H1 (cell line): ENCODE measurements around the gene MGLL. TPM values are rescaled to one million over a fixed set of nuclear protein-coding genes. Genes with fewer than 3 reads are reported as not detected.
A peak's percentile ranks its signal among the peaks of the same experiment; 100 is the strongest.

Experiments used
- CTCF ChIA-PET: fragments of 300-600 bp; sonication (Branson Sonifier 250); formaldehyde crosslinking; loops from one replicate; lab custom pipeline; 2021; ENCODE audit not compliant: partially characterized antibody; lab: Charles Lee
- POLR2A ChIA-PET: fragments of 300-600 bp; sonication (Branson Sonifier 250); formaldehyde crosslinking; loops from one replicate; lab custom pipeline; 2021; ENCODE audit warnings: inconsistent platforms; ENCODE audit not compliant: partially characterized antibody; lab: Charles Lee
- DNase-seq, 2 experiments: peaks; one replicate each; pipeline versions ENCODE4 v3.0.0 to v3.0.0-alpha.2; 2010 to 2022; ENCODE audit warnings: low spot score in 2 of 2, low read depth in 1 of 2, mixed read lengths in 1 of 2
- FAIRE-seq: peaks from 2 replicates; lab custom pipeline; 2011; peaks lifted over from hg19 to GRCh38; lab: Jason Lieb, UNC
- H2AFZ ChIP-seq: 2 replicates; pipeline ENCODE4 v1.8.1; 2012; ENCODE audit warnings: low read length, inconsistent platforms
- H2AK5ac ChIP-seq: 2 replicates; pipeline ENCODE4 v1.6.1; 2013; ENCODE audit warnings: low read depth, low read length
- H2BK120ac ChIP-seq: replicated peaks from 2 replicates; pipeline ENCODE3; 2013; ENCODE audit warnings: low read depth, low read length, inconsistent platforms
- H2BK12ac ChIP-seq: 2 replicates; pipeline ENCODE4 v1.6.1; 2013; ENCODE audit warnings: low read depth, low read length
- H2BK15ac ChIP-seq: 2 replicates; pipeline ENCODE4 v1.6.1; 2013; ENCODE audit warnings: low read length
- H2BK20ac ChIP-seq: 2 replicates; pipeline ENCODE4 v1.6.1; 2013; ENCODE audit warnings: low read length
- H2BK5ac ChIP-seq: 2 replicates; pipeline ENCODE4 v1.6.1; 2013; ENCODE audit warnings: low read depth, low read length
- H3K14ac ChIP-seq: 2 replicates; pipeline ENCODE4 v1.6.1; 2013; ENCODE audit warnings: inconsistent platforms; ENCODE audit not compliant: insufficient read length
- H3K18ac ChIP-seq: 2 replicates; pipeline ENCODE4 v1.6.1; 2013; ENCODE audit warnings: low read length; ENCODE audit errors: extremely low read depth
- H3K23ac ChIP-seq: 2 replicates; pipeline ENCODE4 v1.6.1; 2013; ENCODE audit warnings: inconsistent platforms; ENCODE audit not compliant: insufficient read length
- H3K23me2 ChIP-seq: 2 replicates; pipeline ENCODE4 v1.6.1; 2013; ENCODE audit warnings: low read depth, low read length
- H3K27ac ChIP-seq: 2 replicates; pipeline ENCODE4 v1.6.1; 2011; ENCODE audit warnings: low read depth, low read length, inconsistent platforms
- H3K27me3 ChIP-seq, 4 experiments: replicated peaks in 1 of 4; 1 replicate in 1 of 4; 2 replicates in 3 of 4; pipeline versions ENCODE4 v1.6.1 to v1.8.1; 2011 to 2013; ENCODE audit warnings: low read length in 3 of 4, mild to moderate bottlenecking in 3 of 4, inconsistent platforms in 2 of 4, mixed read lengths in 2 of 4, moderate library complexity in 1 of 4; ENCODE audit not compliant: control insufficient read depth in 3 of 4, insufficient read depth in 3 of 4; ENCODE audit errors: extremely low read depth in 1 of 4
- H3K36me3 ChIP-seq, 4 experiments: 2 replicates each; pipeline versions ENCODE4 v1.6.1 to v1.8.1; 2011 to 2013; ENCODE audit warnings: mild to moderate bottlenecking in 4 of 4, low read length in 3 of 4, moderate library complexity in 2 of 4, control low read depth in 1 of 4, inconsistent platforms in 1 of 4; ENCODE audit not compliant: insufficient read depth in 4 of 4, control insufficient read depth in 2 of 4
- H3K4ac ChIP-seq: replicated peaks from 2 replicates; pipeline ENCODE3; 2013; ENCODE audit warnings: low read length, low read depth, mixed read lengths, inconsistent platforms; ENCODE audit not compliant: insufficient read length
- H3K4me1 ChIP-seq, 4 experiments: replicated peaks in 1 of 4; 1 replicate in 1 of 4; 2 replicates in 3 of 4; pipeline versions ENCODE4 v1.6.1 to v1.8.1; 2011 to 2013; ENCODE audit warnings: low read length in 3 of 4, inconsistent platforms in 2 of 4, mixed read lengths in 1 of 4; ENCODE audit not compliant: insufficient read depth in 4 of 4, control insufficient read depth in 3 of 4
- H3K4me2 ChIP-seq, 2 experiments: 2 replicates each; pipeline versions ENCODE4 v1.6.1 to v1.8.1; 2011 to 2013; ENCODE audit warnings: low read depth in 2 of 2, low read length in 2 of 2, control low read depth in 1 of 2, inconsistent platforms in 1 of 2, mild to moderate bottlenecking in 1 of 2; ENCODE audit not compliant: insufficient read depth in 1 of 2
- H3K4me3 ChIP-seq, 4 experiments: fragments of 200-600, 300-600 bp in 1 of 4; sonication (generic), shearing (Covaris generic), sonication (Bioruptor Twin) in 1 of 4; 2 replicates each; pipeline versions ENCODE4 v1.5.1 to v1.8.1; 2011 to 2016; ENCODE audit warnings: low read length in 4 of 4, low read depth in 3 of 4, control low read depth in 2 of 4, inconsistent platforms in 2 of 4, mild to moderate bottlenecking in 2 of 4, mixed read lengths in 1 of 4, moderate library complexity in 1 of 4; ENCODE audit not compliant: insufficient read depth in 2 of 4; ENCODE audit errors: extremely low read depth in 1 of 4
- H3K56ac ChIP-seq: replicated peaks from 2 replicates; pipeline ENCODE3; 2013; ENCODE audit warnings: low read depth, mild to moderate bottlenecking, mixed read lengths, low read length, inconsistent platforms; ENCODE audit not compliant: insufficient read length
- H3K79me1 ChIP-seq: 2 replicates; pipeline ENCODE4 v1.6.1; 2013; ENCODE audit warnings: low read depth, low read length, control low read depth
- H3K79me2 ChIP-seq, 2 experiments: 2 replicates each; pipeline versions ENCODE4 v1.6.1 to v1.8.1; 2012 to 2013; ENCODE audit warnings: low read length in 2 of 2, mild to moderate bottlenecking in 2 of 2, inconsistent platforms in 1 of 2; ENCODE audit not compliant: insufficient read depth in 2 of 2, control insufficient read depth in 1 of 2
- H3K9ac ChIP-seq, 4 experiments: replicated peaks in 1 of 4; 1 replicate in 1 of 4; 2 replicates in 3 of 4; pipeline versions ENCODE4 v1.6.1 to v1.8.1; 2011 to 2013; ENCODE audit warnings: low read depth in 3 of 4, low read length in 3 of 4, control low read depth in 2 of 4, mild to moderate bottlenecking in 2 of 4, moderate library complexity in 2 of 4, inconsistent platforms in 1 of 4; ENCODE audit errors: extremely low read depth in 1 of 4
- H3K9me3 ChIP-seq, 2 experiments: 2 replicates each; pipeline versions ENCODE4 v1.6.1 to v1.8.1; 2012 to 2013; ENCODE audit warnings: mild to moderate bottlenecking in 2 of 2, moderate library complexity in 2 of 2, control low read depth in 1 of 2, inconsistent platforms in 1 of 2, low read depth in 1 of 2, low read length in 1 of 2, mixed read lengths in 1 of 2; ENCODE audit not compliant: insufficient read depth in 2 of 2
- H4K20me1 ChIP-seq, 2 experiments: replicated peaks in 1 of 2; 2 replicates each; pipeline versions ENCODE3 to v1.8.1; 2011 to 2013; ENCODE audit warnings: inconsistent platforms in 2 of 2, low read length in 2 of 2, mild to moderate bottlenecking in 1 of 2; ENCODE audit not compliant: insufficient read depth in 2 of 2, control insufficient read depth in 1 of 2
- H4K5ac ChIP-seq: 2 replicates; pipeline ENCODE4 v1.6.1; 2013; ENCODE audit warnings: low read length, low read depth, mixed read lengths, inconsistent platforms; ENCODE audit not compliant: insufficient read length
- H4K8ac ChIP-seq: 2 replicates; pipeline ENCODE4 v1.8.0; 2013; ENCODE audit warnings: mild to moderate bottlenecking, moderate library complexity, low read length, inconsistent platforms; ENCODE audit not compliant: insufficient read depth; ENCODE audit errors: extremely low read depth
- H4K91ac ChIP-seq: replicated peaks from 2 replicates; pipeline ENCODE3; 2013; ENCODE audit warnings: low read length, mixed read lengths, inconsistent platforms; ENCODE audit not compliant: insufficient read length
- CBX8 ChIP-seq: fragments of 300-800, 300-1000 bp; sonication (generic); IDR thresholded peaks from 2 replicates; pipeline ENCODE4 v1.7.1; 2016; ENCODE audit warnings: low read depth, low read length, borderline replicate concordance
- CHD1 ChIP-seq: IDR thresholded peaks from 2 replicates; pipeline ENCODE4 v1.6.1; 2012; ENCODE audit warnings: low read depth, low read length, improper control_type of control experiment
- EGR1 ChIP-seq: IDR thresholded peaks from 2 replicates; pipeline ENCODE4 v1.6.1; 2011; ENCODE audit warnings: low read depth, low read length, borderline replicate concordance
- FOSL1 ChIP-seq: IDR thresholded peaks from 2 replicates; pipeline ENCODE4 v1.6.1; 2011; ENCODE audit warnings: mild to moderate bottlenecking, low read depth, low read length, moderate library complexity; ENCODE audit not compliant: insufficient read depth
- SUZ12 ChIP-seq: fragments of 200-600 bp; sonication (generic); IDR thresholded peaks from 2 replicates; pipeline ENCODE4 v1.6.1; 2012; ENCODE audit warnings: mild to moderate bottlenecking, inconsistent platforms, low read length, moderate library complexity, mixed read lengths
- WGBS, 2 experiments: shearing (Covaris generic) in 1 of 2; methylation state at CpG; one replicate each; pipeline versions ENCODE4 v1.1.6 to v1.1.7; 2013 to 2015; ENCODE audit warnings: low lambda C conversion rate in 2 of 2, mixed read lengths in 2 of 2, inconsistent platforms in 1 of 2, low coverage in 1 of 2, missing lambda C conversion rate in 1 of 2; ENCODE audit not compliant: insufficient replicate concordance in 2 of 2, insufficient coverage in 1 of 2, insufficient read length in 1 of 2; ENCODE audit errors: extremely low coverage in 1 of 2, missing lambda C conversion rate in 1 of 2; 5-methylcytosine and 5-hydroxymethylcytosine counted together
- polyA plus RNA-seq, 7 experiments: library from polyadenylated mRNA; depleted of rRNA in 3 of 7; stranded (reverse) in 5 of 7; unstranded in 2 of 7; fragments of >200 nt in 5 of 7; fragments of 200-250 nt in 2 of 7; gene quantifications; 1 replicate in 5 of 7; 2 replicates in 1 of 7; 4 replicates in 1 of 7; pipeline versions ENCODE4 v1.2.1 to v1.2.3, GENCODE V29; 2011 to 2013; ENCODE audit warnings: missing spikeins in 2 of 7, mixed read lengths in 2 of 7
- total RNA-seq: library from RNA; stranded (reverse); fragmentation: NEBNext Ultra II Directional; extraction: Animal tissue kit (Norgen Biotek cat#: 25700); gene quantifications from 2 replicates; pipeline ENCODE4 v1.2.1, GENCODE V29; 2021
- TF ChIP-seq, protein P1 (sequence below): IDR thresholded peaks from 2 replicates; pipeline ENCODE4 v1.6.1; 2012; ENCODE audit warnings: inconsistent platforms
- TF ChIP-seq, protein P2 (sequence below): IDR thresholded peaks from 2 replicates; pipeline ENCODE4 v1.6.1; 2012; ENCODE audit warnings: inconsistent platforms
- TF ChIP-seq, protein P3 (sequence below): IDR thresholded peaks from 2 replicates; pipeline ENCODE4 v1.6.1; 2011; ENCODE audit warnings: low read depth, mild to moderate bottlenecking, low read length; ENCODE audit not compliant: insufficient read depth

The MGLL gene
- total and polyA plus RNA-seq, 2 of the 8 experiments (the other 6 are each of a cell fraction or from before 2014, with no cell fraction given): 0.05 to 0.34 TPM

- H4K8ac ChIP-seq: no peak overlapping the region
- H3K18ac ChIP-seq: 0 out of 2 replicates have a peak overlapping the region, but pooled peaks have one; percentile 4
- no peak overlapping the region for H2BK15ac ChIP-seq
- no peak overlapping the region; the same call in 1 of the 2 replicates for H2BK5ac ChIP-seq
- H3K23me2 ChIP-seq: no peaks in the 10 kb centered on the region
- H3K4me2 ChIP-seq: no peak overlapping the region
- TF ChIP-seq FOSL1 (no peak), EGR1 (no peak), CHD1 (no peak), SUZ12 (no peak), CBX8 (no peak)
- TF ChIP-seq, protein P1, sequence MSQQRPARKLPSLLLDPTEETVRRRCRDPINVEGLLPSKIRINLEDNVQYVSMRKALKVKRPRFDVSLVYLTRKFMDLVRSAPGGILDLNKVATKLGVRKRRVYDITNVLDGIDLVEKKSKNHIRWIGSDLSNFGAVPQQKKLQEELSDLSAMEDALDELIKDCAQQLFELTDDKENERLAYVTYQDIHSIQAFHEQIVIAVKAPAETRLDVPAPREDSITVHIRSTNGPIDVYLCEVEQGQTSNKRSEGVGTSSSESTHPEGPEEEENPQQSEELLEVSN: no peak
- TF ChIP-seq, protein P2, sequence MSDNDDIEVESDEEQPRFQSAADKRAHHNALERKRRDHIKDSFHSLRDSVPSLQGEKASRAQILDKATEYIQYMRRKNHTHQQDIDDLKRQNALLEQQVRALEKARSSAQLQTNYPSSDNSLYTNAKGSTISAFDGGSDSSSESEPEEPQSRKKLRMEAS: no peak
- TF ChIP-seq, protein P3, sequence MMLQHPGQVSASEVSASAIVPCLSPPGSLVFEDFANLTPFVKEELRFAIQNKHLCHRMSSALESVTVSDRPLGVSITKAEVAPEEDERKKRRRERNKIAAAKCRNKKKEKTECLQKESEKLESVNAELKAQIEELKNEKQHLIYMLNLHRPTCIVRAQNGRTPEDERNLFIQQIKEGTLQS: no peak
- no peaks in the 10 kb centered on the region for H3K79me2 ChIP-seq
- H3K23ac ChIP-seq: no peak overlapping the region
- H3K14ac ChIP-seq: no peak overlapping the region
- ChIA-PET POLR2A (interaction anchor here (1.1 kb wide), 1 partner anchor 46 kb away, joined by 3 read pairs; the partner anchor contains the start of gene MCM2), CTCF (interaction anchor here (0.8 to 10.2 kb wide), 6 partner anchors 10 to 187 kb away, joined by 3 to 104 read pairs (median 8); no protein-coding TSS in a partner anchor)
- FAIRE-seq (no peak), DNase-seq (no peak)
- H2BK12ac ChIP-seq: peak overlapping the region; percentile 44; the same call in 1 of the 2 replicates
- no peak overlapping the region for H3K56ac ChIP-seq
- peaks cover 0 to 7% (median 2%) of the 10 kb centered on the region in 4 experiments; a peak in 3 of 7 replicates for H3K4me1 ChIP-seq
- peak overlapping the region; percentile 8 for H4K91ac ChIP-seq
- 81% methylated on average over 5 of the region's 5 CpGs; no CpG with 5 or more reads in 1 of the 2 experiments for WGBS, 2 experiments
- no peak overlapping the region; the same call in 1 of the 2 replicates for H2AK5ac ChIP-seq
- no peak overlapping the region for H3K4me3 ChIP-seq
- peaks cover 0 to 1% of the 10 kb centered on the region in 2 experiments for H4K20me1 ChIP-seq
- H2BK20ac ChIP-seq: 0 out of 2 replicates have a peak overlapping the region, but pooled peaks have one; percentile 66
- peaks cover 0 to 3% (median 0%) of the 10 kb centered on the region in 4 experiments; a peak in 1 of 8 replicates for H3K36me3 ChIP-seq
- no peaks in the 10 kb centered on the region; the same call in 1 of the 2 replicates for H3K79me1 ChIP-seq
- H2BK120ac ChIP-seq: no peak overlapping the region
- H3K27ac ChIP-seq: no peak overlapping the region
- no peak overlapping the region for H4K5ac ChIP-seq
- H3K27me3 ChIP-seq: no peaks in the 10 kb centered on the region
- no peaks in the 10 kb centered on the region for H3K9me3 ChIP-seq
- H2AFZ ChIP-seq: no peak overlapping the region
- no peak overlapping the region for H3K4ac ChIP-seq
- no peak overlapping the region for H3K9ac ChIP-seq
These were observed 177.5 kb downstream of the MGLL start for GRCh38 chr3:127644641-127645370.
